Immature natural killer cell (primary cell): Measurements from ENCODE around the gene CCDC138. TPM values are rescaled to one million over a fixed set of nuclear protein-coding genes. Genes with fewer than 3 reads are reported as not detected.

Experiments
- DNase-seq, 3 donors: peaks; one replicate each; pipeline ENCODE4 v3.0.0; 2022; ENCODE audit warnings: mixed read lengths in 1 of 3
- H3K27ac Mint-ChIP-seq, 6 donors: one replicate each; pipeline ENCODE4 v1.8.0; 2020; ENCODE audit warnings: mixed read lengths in 6 of 6, mild to moderate bottlenecking in 5 of 6, inconsistent platforms in 4 of 6, moderate library complexity in 3 of 6
- H3K27me3 Mint-ChIP-seq, 3 donors: one replicate each; pipeline ENCODE4 v1.8.0; 2020 to 2021; ENCODE audit warnings: low read depth in 3 of 3, mild to moderate bottlenecking in 3 of 3, mixed read lengths in 3 of 3, moderate library complexity in 3 of 3, inconsistent platforms in 1 of 3
- H3K36me3 Mint-ChIP-seq, 3 donors: one replicate each; pipeline ENCODE4 v1.8.0; 2020; ENCODE audit warnings: mixed read lengths in 3 of 3, inconsistent platforms in 2 of 3, mild to moderate bottlenecking in 2 of 3
- H3K4me1 Mint-ChIP-seq, 2 donors: one replicate each; pipeline ENCODE4 v1.8.0; 2020; ENCODE audit warnings: inconsistent platforms in 2 of 2, mild to moderate bottlenecking in 2 of 2, mixed read lengths in 2 of 2, moderate library complexity in 1 of 2
- H3K4me3 Mint-ChIP-seq, 5 donors: one replicate each; pipeline ENCODE4 v1.8.0; 2020; ENCODE audit warnings: mild to moderate bottlenecking in 5 of 5, mixed read lengths in 5 of 5, inconsistent platforms in 3 of 5, moderate library complexity in 3 of 5
- H3K9me3 Mint-ChIP-seq, 6 donors: one replicate each; pipeline ENCODE4 v1.8.0; 2020; ENCODE audit warnings: mild to moderate bottlenecking in 6 of 6, mixed read lengths in 6 of 6, inconsistent platforms in 4 of 6, moderate library complexity in 3 of 6
- polyA plus RNA-seq, 3 donors: library from polyadenylated mRNA; unstranded; fragments of 300-500 nt; fragmentation: Illumina TruSeq; gene quantifications; one replicate each; pipeline ENCODE4 v1.2.3, GENCODE V29; 2021

CCDC138 gene
- polyA plus RNA-seq, 3 donors from 2014 or later: 3.4 to 5.1 (median 3.7) TPM

DNA sequence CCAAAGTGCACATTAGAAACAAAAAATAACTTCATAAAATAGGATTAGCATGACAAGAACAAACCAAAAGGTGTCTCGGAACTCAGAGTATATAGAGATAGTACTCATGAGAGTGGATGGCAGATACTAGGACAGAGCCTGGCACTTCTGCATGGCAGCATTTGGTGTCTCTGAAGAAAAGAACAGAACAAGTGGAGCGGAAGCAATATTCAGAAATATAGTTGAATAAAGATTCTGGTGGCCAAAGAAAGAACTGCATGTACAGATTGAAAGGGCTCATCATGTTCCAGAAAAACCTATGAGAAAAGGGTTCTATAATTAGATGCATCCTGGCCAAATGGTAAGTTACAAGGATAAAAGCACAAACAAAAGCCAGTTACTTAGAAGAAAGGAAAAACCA, 90.9 kb downstream of the CCDC138 start:
- Mint-ChIP-seq H3K4me1 (no peaks in the 10 kb centered on the region), H3K9me3 (peaks cover 0 to 7% (median 1%) of the 10 kb centered on the region in 6 donors), H3K27ac (no peak overlapping the region), H3K4me3 (no peak overlapping the region), H3K27me3 (peaks cover 0 to 3% (median 3%) of the 10 kb centered on the region in 3 donors), H3K36me3 (peaks cover 2 to 28% (median 20%) of the 10 kb centered on the region in 3 donors)
- no peak for DNase-seq

DNA sequence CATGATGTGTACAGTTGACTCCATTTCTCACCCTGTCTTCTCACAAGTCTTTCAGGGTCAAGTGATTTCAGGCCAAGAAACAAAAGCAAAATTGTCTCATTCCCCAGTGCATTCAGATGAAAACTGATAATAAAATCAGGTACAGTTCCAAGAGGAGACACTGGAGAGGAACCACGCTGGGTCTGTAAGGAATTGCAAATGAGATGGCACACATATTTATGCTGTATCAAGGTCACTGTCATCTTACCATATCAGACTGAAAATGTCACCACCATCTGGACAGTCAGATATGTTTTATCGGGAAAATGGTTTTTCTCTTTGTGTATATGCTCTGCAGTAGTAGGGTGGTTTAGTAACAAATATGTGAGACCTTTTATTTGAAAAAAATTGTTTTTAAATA, 91.7 kb downstream of the CCDC138 start:
- H3K9me3 Mint-ChIP-seq: peaks cover 0 to 7% (median 4%) of the 10 kb centered on the region in 6 donors
- H3K4me1 Mint-ChIP-seq: no peaks in the 10 kb centered on the region
- no peak for DNase-seq
- no peak overlapping the region for H3K27ac Mint-ChIP-seq
- peaks cover 2 to 28% (median 20%) of the 10 kb centered on the region in 3 donors for H3K36me3 Mint-ChIP-seq
- no peak overlapping the region for H3K4me3 Mint-ChIP-seq
- H3K27me3 Mint-ChIP-seq: peaks cover 0 to 5% (median 3%) of the 10 kb centered on the region in 3 donors

DNA sequence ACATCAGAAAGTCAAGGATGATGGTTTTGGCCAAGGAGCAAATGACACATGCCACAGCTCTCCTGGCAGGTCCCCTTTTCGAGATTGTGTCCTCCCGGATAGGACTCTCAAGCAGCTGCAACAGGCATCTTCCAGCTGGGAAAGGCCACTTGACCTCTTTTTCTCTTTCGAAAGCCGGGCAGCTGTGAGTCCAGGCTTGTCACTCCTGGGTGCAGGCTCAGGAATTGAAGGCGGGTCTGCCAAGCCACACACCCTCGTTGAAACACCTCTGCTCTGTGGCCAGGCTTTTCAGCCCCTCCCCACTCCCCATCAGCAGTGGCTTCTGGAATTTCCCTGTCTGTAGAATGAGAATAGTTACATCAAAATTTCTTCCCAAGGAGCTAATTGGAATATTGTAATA, 98.0 kb downstream of the CCDC138 start:
- no peaks in the 10 kb centered on the region for H3K4me1 Mint-ChIP-seq
- peaks cover 3 to 24% (median 12%) of the 10 kb centered on the region in 6 donors for H3K9me3 Mint-ChIP-seq
- H3K4me3 Mint-ChIP-seq: no peak overlapping the region
- H3K27ac Mint-ChIP-seq: no peak overlapping the region
- no peak for DNase-seq
- H3K36me3 Mint-ChIP-seq: peaks cover 0 to 9% (median 0%) of the 10 kb centered on the region in 3 donors
- peaks cover 0 to 6% (median 5%) of the 10 kb centered on the region in 3 donors for H3K27me3 Mint-ChIP-seq

DNA sequence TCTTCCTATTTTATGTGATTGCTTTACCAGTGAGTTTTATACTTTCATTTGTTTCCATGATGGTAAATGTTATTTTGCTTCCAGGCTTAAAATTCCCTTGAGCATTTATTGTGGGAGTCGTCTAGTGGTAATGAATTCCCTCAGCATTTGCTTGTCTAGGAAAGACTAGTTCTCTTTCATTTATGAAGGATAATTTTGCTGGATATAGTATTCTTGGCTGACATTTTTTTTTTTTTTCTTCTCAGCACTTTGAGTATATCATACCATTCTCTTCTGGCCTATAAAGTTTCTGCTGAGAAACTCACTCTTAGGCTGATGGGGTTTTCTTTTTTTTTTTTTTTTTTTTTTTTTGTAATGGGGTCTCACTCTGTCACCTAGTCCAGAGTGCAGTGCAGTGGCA, 103.3 kb downstream of the CCDC138 start:
- no peak overlapping the region for H3K4me3 Mint-ChIP-seq
- no peak for DNase-seq

DNA sequence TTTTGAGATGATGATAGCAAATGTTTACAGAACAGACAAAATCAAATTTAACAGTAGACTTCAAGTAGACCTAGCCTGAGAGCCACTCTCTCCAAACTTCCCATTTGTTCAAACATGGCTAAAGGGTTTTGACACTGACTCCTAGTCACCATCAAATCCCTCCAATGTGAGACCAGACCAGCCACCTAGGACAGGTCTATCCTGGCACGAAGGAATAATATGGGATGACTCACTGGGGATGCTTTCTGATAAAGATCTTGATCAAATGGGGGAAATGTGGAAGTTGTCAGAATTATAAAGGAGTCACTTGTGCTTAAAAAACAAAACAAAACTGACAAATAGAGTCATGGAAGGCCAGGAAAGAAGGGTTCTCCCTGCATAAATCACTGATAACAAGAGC, 106.7 kb downstream of the CCDC138 start:
- no peaks in the 10 kb centered on the region for H3K4me1 Mint-ChIP-seq
- H3K27ac Mint-ChIP-seq: no peak overlapping the region
- no peak for DNase-seq
- peaks cover 0 to 4% (median 3%) of the 10 kb centered on the region in 3 donors for H3K27me3 Mint-ChIP-seq
- H3K9me3 Mint-ChIP-seq: peaks cover 13 to 44% (median 19%) of the 10 kb centered on the region in 6 donors
- H3K4me3 Mint-ChIP-seq: no peak overlapping the region
- peaks cover 0 to 8% (median 5%) of the 10 kb centered on the region in 3 donors for H3K36me3 Mint-ChIP-seq

More for the DNA sequence above, 103.3 kb downstream of the CCDC138 start:
- Mint-ChIP-seq H3K4me1 (no peaks in the 10 kb centered on the region), H3K9me3 (peaks cover 14 to 47% (median 20%) of the 10 kb centered on the region in 6 donors), H3K27ac (no peak overlapping the region), H3K27me3 (peaks cover 0 to 5% (median 5%) of the 10 kb centered on the region in 3 donors), H3K36me3 (peaks cover 0 to 8% (median 5%) of the 10 kb centered on the region in 3 donors)

DNA sequence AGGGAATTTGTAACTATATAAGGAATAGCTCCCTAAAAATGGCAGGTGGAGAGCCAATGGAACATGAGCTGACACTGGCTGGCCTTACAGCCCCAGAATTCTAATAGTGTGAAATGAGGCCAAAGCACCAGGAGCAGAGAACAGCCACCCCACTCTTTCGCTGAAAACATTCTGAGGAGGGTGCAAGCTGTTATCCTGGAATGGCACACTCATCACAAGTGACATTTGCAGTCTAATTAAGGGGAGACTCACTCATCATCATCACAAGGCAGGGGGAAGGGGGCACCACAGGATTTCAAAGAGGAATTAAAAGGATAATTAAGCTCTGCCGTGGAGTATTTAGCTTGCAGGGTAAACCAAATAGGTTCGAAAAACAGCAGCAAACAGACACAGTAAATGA, 108.2 kb downstream of the CCDC138 start:
- Mint-ChIP-seq H3K9me3 (peaks cover 10 to 33% (median 17%) of the 10 kb centered on the region in 6 donors), H3K36me3 (peaks cover 0 to 8% (median 5%) of the 10 kb centered on the region in 3 donors)

DNA sequence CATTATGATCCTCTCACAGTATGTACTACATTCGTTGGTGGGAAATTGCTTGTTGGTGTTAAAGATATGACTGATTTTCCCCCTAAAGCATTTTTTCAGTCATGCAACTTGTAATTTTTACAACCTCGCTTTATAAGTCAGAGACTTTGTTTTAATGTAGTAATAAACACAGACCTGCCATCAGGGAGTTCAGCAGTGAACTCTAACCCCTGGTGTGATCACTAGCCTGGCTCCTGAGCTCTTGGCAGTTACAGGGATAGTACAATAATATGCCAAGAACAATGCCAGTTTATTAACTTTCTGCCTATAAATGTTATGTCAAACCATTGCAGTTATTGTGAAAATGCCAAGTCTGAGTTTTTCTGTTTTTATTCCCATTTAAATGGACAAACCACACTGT, 108.6 kb downstream of the CCDC138 start:
- DNase-seq: no peak
- Mint-ChIP-seq H3K27ac (no peak overlapping the region), H3K4me3 (no peak overlapping the region), H3K9me3 (peaks cover 9 to 28% (median 16%) of the 10 kb centered on the region in 6 donors), H3K4me1 (no peaks in the 10 kb centered on the region), H3K27me3 (peaks cover 0 to 8% (median 2%) of the 10 kb centered on the region in 3 donors), H3K36me3 (peaks cover 0 to 8% (median 5%) of the 10 kb centered on the region in 3 donors)

More for the DNA sequence above, 108.2 kb downstream of the CCDC138 start:
- Mint-ChIP-seq H3K4me1 (no peaks in the 10 kb centered on the region), H3K27ac (no peak overlapping the region), H3K4me3 (no peak overlapping the region), H3K27me3 (peaks cover 0 to 4% (median 2%) of the 10 kb centered on the region in 3 donors)
- no peak for DNase-seq

DNA sequence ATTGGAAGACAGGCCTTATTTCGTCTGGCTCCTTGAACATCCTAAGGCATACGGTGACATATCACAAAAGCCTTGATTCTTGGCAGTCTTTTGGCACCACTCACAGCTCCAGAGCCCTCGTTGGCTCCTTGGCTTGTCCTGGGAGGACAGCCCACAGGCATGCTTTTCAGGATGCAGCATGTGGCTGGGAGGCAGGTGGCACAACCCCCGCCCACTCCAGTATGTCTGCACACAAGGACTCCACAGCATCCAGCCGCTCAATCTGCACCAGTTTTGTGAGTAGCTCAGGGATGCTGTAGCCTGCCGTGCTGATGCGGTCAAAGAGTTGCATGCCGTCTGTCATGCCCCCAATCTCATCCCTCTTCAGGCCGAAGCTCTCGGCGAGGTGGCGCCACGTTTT, 110.2 kb downstream of the CCDC138 start:
- DNase-seq: no peak
- Mint-ChIP-seq H3K36me3 (peaks cover 0 to 4% (median 0%) of the 10 kb centered on the region in 3 donors), H3K9me3 (peaks cover 1 to 21% (median 6%) of the 10 kb centered on the region in 6 donors), H3K27ac (no peak overlapping the region), H3K4me3 (no peak overlapping the region), H3K4me1 (no peaks in the 10 kb centered on the region), H3K27me3 (peaks cover 2 to 8% (median 4%) of the 10 kb centered on the region in 3 donors)

DNA sequence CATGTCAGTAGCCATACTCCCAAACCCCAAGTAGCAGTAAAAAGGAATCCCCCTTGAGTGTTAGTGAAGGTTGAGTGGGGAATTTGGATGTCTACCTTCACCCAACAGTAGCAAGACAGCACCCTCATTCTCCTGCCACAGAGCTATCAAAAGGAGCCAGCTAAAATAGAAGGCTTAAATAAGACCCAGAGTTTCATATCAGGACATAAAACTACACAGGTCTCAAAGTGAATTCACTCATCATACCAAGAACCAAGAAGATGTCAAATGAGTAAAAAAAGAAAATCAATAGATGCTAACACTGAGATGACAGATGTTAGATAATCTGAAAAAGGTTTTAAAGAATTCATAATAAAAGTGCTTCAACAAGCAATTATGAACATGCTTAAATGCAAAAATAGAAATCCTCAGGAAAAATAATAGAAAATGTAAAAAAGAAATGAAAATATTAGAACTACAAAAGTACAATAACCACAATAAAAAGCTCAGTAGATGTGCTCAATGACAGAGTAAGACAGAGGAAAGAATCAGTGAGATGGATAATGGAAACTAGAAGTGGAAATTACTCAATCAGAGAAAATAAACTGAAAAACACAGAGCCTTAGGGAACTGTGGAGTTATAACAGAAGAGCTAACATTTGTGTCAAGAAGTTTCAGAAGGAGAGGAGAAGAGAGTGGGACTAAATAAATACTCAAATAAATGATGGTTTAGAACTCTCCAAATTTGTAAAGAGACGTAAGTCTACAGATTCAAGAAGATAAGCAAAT, 111.9 kb downstream of the CCDC138 start:
- Mint-ChIP-seq H3K27ac (no peak overlapping the region), H3K27me3 (peaks cover 0 to 8% (median 4%) of the 10 kb centered on the region in 3 donors), H3K36me3 (peaks cover 0 to 4% (median 0%) of the 10 kb centered on the region in 3 donors), H3K4me3 (no peak overlapping the region), H3K9me3 (peaks cover 1 to 21% (median 6%) of the 10 kb centered on the region in 6 donors), H3K4me1 (no peaks in the 10 kb centered on the region)
- no peak for DNase-seq

DNA sequence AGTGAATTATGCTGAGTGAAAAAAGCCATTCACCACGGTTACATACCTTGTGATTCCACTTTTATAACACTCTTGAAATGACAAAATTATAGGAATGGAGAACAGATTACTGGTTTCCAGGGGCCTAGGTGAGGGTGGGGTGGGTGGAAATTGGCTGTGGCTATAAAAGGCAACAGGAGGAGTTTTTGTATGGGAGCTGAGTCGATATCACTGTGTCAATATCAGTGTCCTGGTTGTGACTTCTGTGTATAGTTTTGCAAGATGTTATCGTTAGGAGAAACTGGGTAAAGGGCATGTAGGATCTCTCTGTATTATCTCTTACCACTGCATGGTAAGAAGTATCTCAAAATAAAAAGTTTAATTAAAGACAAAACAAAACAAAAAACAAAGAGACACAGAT, 118.1 kb downstream of the CCDC138 start:
- Mint-ChIP-seq H3K4me1 (no peaks in the 10 kb centered on the region), H3K27ac (no peak overlapping the region), H3K4me3 (no peak overlapping the region), H3K36me3 (no peaks in the 10 kb centered on the region), H3K27me3 (peaks cover 0 to 4% (median 4%) of the 10 kb centered on the region in 3 donors), H3K9me3 (peaks cover 0 to 6% (median 3%) of the 10 kb centered on the region in 6 donors)
- DNase-seq: no peak

DNA sequence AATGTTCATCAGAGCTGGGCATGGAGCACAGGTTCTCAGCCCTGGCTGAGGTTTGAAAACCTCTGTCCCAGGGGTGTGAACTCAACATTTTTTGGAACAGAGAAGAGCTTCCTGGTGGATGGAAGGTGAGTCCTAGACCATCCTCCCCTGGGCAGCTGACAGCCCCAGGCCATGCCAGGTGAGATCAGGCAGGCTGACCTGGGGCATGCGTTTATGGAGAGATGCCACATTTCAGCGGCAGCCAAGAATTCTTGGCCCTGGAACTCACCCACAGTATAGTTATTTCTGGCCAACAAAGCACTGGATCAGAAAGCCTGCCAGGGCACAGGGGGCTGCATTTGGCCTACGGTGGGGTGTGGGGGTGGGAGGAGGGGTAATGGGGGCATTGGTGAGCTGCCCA, 118.6 kb downstream of the CCDC138 start:
- no peak for DNase-seq
- peaks cover 0 to 4% (median 0%) of the 10 kb centered on the region in 3 donors for H3K27me3 Mint-ChIP-seq
- no peaks in the 10 kb centered on the region for H3K4me1 Mint-ChIP-seq
- H3K9me3 Mint-ChIP-seq: peaks cover 0 to 5% (median 0%) of the 10 kb centered on the region in 6 donors
- H3K4me3 Mint-ChIP-seq: no peak overlapping the region
- H3K27ac Mint-ChIP-seq: no peak overlapping the region
- H3K36me3 Mint-ChIP-seq: no peaks in the 10 kb centered on the region

DNA sequence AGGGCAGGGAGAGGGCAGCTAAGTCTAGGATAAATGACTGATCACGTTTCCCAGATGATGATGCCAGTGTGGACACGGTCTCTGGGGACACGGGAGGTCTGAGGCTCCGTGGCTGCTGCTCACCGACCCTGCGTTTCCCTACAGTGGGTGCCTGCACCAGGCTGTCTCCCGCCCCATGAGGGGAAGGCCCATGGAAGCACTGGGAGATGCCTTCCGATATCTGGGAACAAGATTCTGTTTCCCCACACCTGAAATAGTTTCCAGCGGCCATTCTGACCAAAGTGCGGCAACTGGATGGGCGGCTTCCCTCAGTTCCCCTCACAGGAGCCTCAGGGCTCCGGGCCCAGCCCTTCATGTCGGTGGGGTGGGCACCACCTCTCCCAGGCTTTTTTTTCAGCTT, 119.3 kb downstream of the CCDC138 start:
- DNase-seq: no peak
- no peaks in the 10 kb centered on the region for H3K36me3 Mint-ChIP-seq
- H3K27ac Mint-ChIP-seq: no peak overlapping the region
- peaks cover 0 to 4% (median 0%) of the 10 kb centered on the region in 3 donors for H3K27me3 Mint-ChIP-seq
- no peak overlapping the region for H3K4me3 Mint-ChIP-seq
- H3K4me1 Mint-ChIP-seq: no peaks in the 10 kb centered on the region
- H3K9me3 Mint-ChIP-seq: peaks cover 0 to 2% (median 0%) of the 10 kb centered on the region in 6 donors

DNA sequence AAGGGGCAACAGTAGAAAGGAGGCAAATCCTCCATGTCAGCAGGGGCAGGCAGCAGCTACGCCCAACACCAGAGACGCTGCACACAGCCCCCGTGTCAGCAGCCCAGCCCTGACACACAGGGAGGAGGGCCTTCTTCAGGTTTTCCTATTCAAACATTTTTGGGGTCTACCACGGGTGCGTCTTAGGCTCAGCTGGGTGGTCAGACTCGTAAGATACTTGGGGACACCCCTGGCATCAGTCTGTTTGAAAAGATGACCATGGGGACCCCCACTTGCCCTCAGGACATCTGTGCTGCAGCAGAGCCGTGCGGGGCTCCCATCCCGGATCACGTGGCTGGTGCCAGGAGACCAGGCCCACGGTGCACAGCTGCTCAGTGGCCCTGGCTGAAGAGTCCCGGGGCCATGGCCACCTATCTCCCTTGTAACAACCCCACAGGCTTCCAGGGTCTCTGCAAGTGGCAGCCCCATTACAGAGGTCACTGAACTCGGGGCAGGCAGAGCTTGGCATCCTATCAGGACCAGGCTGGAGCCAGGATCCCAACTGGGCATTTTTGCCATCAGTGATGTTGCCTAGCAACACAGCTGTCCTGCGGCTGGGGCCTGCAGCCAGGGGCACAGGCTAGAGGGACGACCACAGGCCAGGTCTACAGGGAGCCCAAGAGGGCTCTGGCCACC, 120.0 kb downstream of the CCDC138 start:
- H3K4me3 Mint-ChIP-seq: no peak overlapping the region
- H3K4me1 Mint-ChIP-seq: no peaks in the 10 kb centered on the region
- H3K36me3 Mint-ChIP-seq: no peaks in the 10 kb centered on the region

More for the DNA sequence above, 120.0 kb downstream of the CCDC138 start:
- no peak overlapping the region for H3K27ac Mint-ChIP-seq
- H3K9me3 Mint-ChIP-seq: no peaks in the 10 kb centered on the region
- H3K27me3 Mint-ChIP-seq: no peaks in the 10 kb centered on the region
- no peak for DNase-seq
